ENCODE measurements around the gene SF3B4.
"Not testable (repeated sequence)": the region's sequence is repeated elsewhere in the genome, so short reads cannot be mapped to it uniquely, and the experiment has no call there.

Gene SF3B4

GRCh38 chr1:149888999-149889289 is 38.7 kb downstream of the SF3B4 start:
- no peak for TF ChIP-seq FOXA1 (IDR thresholded peaks at IDR 0.05)
- TF ChIP-seq SP1 (IDR thresholded peaks at IDR 0.05) = no peak
- TF ChIP-seq LEF1 (IDR thresholded peaks at IDR 0.05; ENCODE audit: borderline replicate concordance) = no peak
- TF ChIP-seq FOXK2 (IDR thresholded peaks at IDR 0.05) = no peak
- CTCF ChIA-PET = interaction anchor here (0.6 to 0.7 kb wide), 2 partner anchors 11 to 162 kb away, joined by 4 read pairs; no protein-coding TSS in a partner anchor
- POLR2A ChIA-PET = interaction anchor here (0.9 to 5.4 kb wide), 8 partner anchors 10 to 280 kb away, joined by 3 to 133 read pairs (median 16); partner anchors contain the start of genes BOLA1 and MTMR11
- DNase-seq (ENCODE audit: extremely low spot score) = no peak

- ChIA-PET CTCF (interaction anchor here (0.6 to 1.0 kb wide), 6 partner anchors 11 to 757 kb away, joined by 3 to 4 read pairs (median 4); no protein-coding TSS in a partner anchor), POLR2A (interaction anchor here (0.9 to 5.4 kb wide), 33 partner anchors 11 to 691 kb away, joined by 3 to 133 read pairs (median 14); partner anchors contain the start of genes BOLA1, MCL1, MTMR11 and OTUD7B)
- no peak for TF ChIP-seq TARDBP (IDR thresholded peaks at IDR 0.05)
- peak; percentile 61 for TF ChIP-seq NFRKB (IDR thresholded peaks at IDR 0.05)
- TF ChIP-seq L3MBTL2 (conservative IDR thresholded peaks at IDR 0.05) = peak; percentile 64
- DNase-seq (ENCODE audit: extremely low spot score) = peak; percentile 74
Observed at GRCh38 chr1:149888247-149888998, 39.2 kb downstream of the SF3B4 start.

GRCh38 chr1:149887456-149888246 is 40.0 kb downstream of the SF3B4 start:
- CTCF ChIA-PET = interaction anchor here (0.6 to 1.0 kb wide), 3 partner anchors 54 to 758 kb away, joined by 3 read pairs; no protein-coding TSS in a partner anchor
- POLR2A ChIA-PET = interaction anchor here (0.7 to 5.4 kb wide), 46 partner anchors 9 to 691 kb away, joined by 3 to 133 read pairs (median 5); partner anchors contain the start of genes BOLA1, MCL1, MTMR11 and OTUD7B
- DNase-seq (ENCODE audit: extremely low spot score) = peak; percentile 76
- TF ChIP-seq ARNT (IDR thresholded peaks at IDR 0.05) (no peak), LEF1 (IDR thresholded peaks at IDR 0.05; ENCODE audit: borderline replicate concordance) (no peak), SP1 (IDR thresholded peaks at IDR 0.05) (no peak), ZNF384 (IDR thresholded peaks at IDR 0.05) (no peak), FOXK2 (IDR thresholded peaks at IDR 0.05) (no peak), L3MBTL2 (conservative IDR thresholded peaks at IDR 0.05) (peak; percentile 26; the same call in 1 of the 2 replicates), PKNOX1 (IDR thresholded peaks at IDR 0.05) (peak; percentile 15), BHLHE40 (IDR thresholded peaks at IDR 0.05; ENCODE audit: borderline replicate concordance) (no peak)

GRCh38 chr1:149887196-149887455 is 40.5 kb downstream of the SF3B4 start:
- ChIA-PET CTCF (interaction anchor here (0.9 to 1.0 kb wide), 2 partner anchors 37 to 55 kb away, joined by 3 to 4 read pairs; no protein-coding TSS in a partner anchor), POLR2A (interaction anchor here (0.7 to 5.4 kb wide), 44 partner anchors 10 to 692 kb away, joined by 3 to 133 read pairs (median 5); partner anchors contain the start of genes BOLA1, MCL1, MTMR11 and OTUD7B)
- not testable (repeated sequence) for DNase-seq (ENCODE audit: extremely low spot score)

GRCh38 chr1:149886396-149887195 is 41.0 kb downstream of the SF3B4 start:
- POLR2A ChIA-PET = interaction anchor here (0.6 to 5.4 kb wide), 46 partner anchors 10 to 693 kb away, joined by 3 to 133 read pairs (median 4); partner anchors contain the start of genes BOLA1, MCL1, MTMR11 and OTUD7B
- TF ChIP-seq L3MBTL2 (conservative IDR thresholded peaks at IDR 0.05) (peak; percentile 87), NFRKB (IDR thresholded peaks at IDR 0.05) (peak; percentile 74), FOXM1 (IDR thresholded peaks at IDR 0.05; ENCODE audit: borderline replicate concordance) (no peak), PKNOX1 (IDR thresholded peaks at IDR 0.05) (peak; percentile 48), ELF4 (IDR thresholded peaks at IDR 0.05) (peak; percentile 90)
- peak; percentile 91 for DNase-seq (ENCODE audit: extremely low spot score)
- CTCF ChIA-PET = interaction anchor here (0.9 to 1.1 kb wide), 3 partner anchors 37 to 300 kb away, joined by 3 to 4 read pairs (median 3); no protein-coding TSS in a partner anchor

- POLR2A ChIA-PET = interaction anchor here (0.6 to 5.4 kb wide), 32 partner anchors 9 to 353 kb away, joined by 3 to 133 read pairs (median 12); partner anchors contain the start of genes BOLA1, MTMR11, OTUD7B and SF3B4
- CTCF ChIA-PET = interaction anchor here (1.0 to 1.1 kb wide), 2 partner anchors 36 to 301 kb away, joined by 3 read pairs; no protein-coding TSS in a partner anchor
- DNase-seq (ENCODE audit: extremely low spot score) = not testable (repeated sequence)
Observed at GRCh38 chr1:149886121-149886395, 41.5 kb downstream of the SF3B4 start.

- POLR2A ChIA-PET = interaction anchor here (0.6 to 5.4 kb wide), 25 partner anchors 9 to 353 kb away, joined by 3 to 133 read pairs (median 14); partner anchors contain the start of genes BOLA1, MTMR11, SF3B4 and VPS45
- DNase-seq (ENCODE audit: extremely low spot score) = peak; percentile 67
- peak; percentile 93 for TF ChIP-seq PKNOX1 (IDR thresholded peaks at IDR 0.05)
- TF ChIP-seq ARNT (IDR thresholded peaks at IDR 0.05) = peak; percentile 72; the same call in 1 of the 2 replicates
- TF ChIP-seq NFRKB (IDR thresholded peaks at IDR 0.05) = no peak
- CTCF ChIA-PET = interaction anchor here (1.1 kb wide), 1 partner anchor 302 kb away, joined by 3 read pairs; no protein-coding TSS in a partner anchor
Observed at GRCh38 chr1:149885339-149886120, 42.1 kb downstream of the SF3B4 start.

Data from HEK293T (cell line).